Raji (cell line): ENCODE measurements around the gene MUC5B.

Experiments used
- POLR2A ChIP-seq: IDR thresholded peaks from 2 replicates; pipeline ENCODE4 v1.6.1; 2011; ENCODE audit warnings: low read depth, low read length, control low read depth; ENCODE audit not compliant: insufficient read depth

MUC5B gene

DNA sequence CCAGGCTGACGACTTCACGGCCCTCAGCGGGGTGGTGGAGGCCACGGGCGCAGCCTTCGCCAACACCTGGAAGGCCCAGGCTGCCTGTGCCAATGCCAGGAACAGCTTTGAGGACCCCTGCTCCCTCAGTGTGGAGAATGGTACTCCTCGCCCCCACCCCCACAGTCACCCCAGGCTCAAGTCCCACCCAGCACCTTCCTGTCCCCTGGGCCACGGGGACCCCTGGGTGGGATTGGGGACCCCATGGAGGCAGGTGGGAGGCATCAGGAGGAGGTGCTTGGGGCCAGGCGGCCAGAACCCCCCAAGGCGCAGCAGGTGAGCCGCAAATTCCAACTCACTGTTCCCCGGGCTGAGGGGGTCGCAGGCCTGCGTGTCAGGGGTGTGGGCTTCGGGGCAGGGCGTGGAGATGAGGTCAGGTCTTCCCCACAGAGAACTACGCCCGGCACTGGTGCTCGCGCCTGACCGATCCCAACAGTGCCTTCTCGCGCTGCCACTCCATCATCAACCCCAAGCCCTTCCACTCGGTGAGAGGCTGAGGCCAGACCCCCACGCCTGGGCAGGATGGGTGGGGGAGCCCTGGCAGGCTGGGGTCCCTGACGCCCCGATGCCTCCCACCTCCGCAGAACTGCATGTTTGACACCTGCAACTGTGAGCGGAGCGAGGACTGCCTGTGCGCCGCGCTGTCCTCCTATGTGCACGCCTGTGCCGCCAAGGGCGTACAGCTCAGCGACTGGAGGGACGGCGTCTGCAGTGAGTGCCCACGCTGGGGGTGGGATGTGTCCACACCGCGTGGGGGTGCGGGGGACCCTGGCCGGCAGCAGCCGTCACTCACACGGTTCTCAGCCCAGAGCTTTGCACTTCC, 9.4 kb downstream of the MUC5B start:
- TF ChIP-seq POLR2A = no peak

DNA sequence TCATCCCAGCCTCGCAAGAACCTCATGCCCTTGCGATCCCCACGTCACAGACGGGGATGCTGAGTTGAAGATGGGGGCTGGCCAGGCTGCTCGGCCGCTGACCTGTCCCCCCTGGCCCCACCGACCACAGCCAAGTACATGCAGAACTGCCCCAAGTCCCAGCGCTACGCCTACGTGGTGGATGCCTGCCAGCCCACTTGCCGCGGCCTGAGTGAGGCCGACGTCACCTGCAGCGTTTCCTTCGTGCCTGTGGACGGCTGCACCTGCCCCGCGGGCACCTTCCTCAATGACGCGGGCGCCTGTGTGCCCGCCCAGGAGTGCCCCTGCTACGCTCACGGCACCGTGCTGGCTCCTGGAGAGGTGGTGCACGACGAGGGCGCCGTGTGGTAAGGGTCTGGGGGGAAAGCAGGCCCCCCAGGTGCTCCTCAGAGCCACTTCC, 10.0 kb downstream of the MUC5B start:
- no peak for TF ChIP-seq POLR2A

DNA sequence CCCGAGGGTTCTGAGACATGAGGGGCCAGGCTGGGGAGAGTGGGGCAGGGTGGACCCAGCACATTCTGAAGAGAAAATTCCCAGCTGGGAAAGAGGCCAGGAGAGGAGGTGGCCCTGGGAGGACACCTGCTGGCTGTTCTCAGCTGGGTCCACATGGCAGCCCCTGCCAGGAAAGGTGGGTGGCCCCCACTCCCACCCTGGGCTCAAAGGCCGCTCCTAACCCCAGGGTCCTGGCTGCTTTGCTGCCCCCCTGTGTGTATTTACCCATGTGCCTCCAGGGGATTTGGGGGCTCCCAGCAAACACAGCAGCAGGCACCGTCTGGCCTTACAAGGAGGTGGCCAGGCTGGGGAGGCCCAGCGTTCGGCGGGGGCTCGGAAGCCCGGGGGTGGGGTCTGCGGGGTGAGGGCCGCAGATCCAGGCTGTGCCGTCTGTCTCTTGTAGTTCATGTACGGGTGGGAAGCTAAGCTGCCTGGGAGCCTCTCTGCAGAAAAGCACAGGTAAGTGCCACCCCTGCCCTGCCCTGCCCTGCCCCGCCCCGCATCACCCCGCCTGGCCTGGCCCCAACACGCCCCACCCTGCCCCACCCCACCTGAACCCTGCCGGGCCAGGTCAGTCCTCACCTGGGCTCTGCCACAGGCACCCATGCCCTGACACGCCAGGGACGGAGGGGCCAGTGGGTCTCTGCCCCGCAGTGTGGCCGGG, 10.6 kb downstream of the MUC5B start:
- TF ChIP-seq POLR2A = no peak

DNA sequence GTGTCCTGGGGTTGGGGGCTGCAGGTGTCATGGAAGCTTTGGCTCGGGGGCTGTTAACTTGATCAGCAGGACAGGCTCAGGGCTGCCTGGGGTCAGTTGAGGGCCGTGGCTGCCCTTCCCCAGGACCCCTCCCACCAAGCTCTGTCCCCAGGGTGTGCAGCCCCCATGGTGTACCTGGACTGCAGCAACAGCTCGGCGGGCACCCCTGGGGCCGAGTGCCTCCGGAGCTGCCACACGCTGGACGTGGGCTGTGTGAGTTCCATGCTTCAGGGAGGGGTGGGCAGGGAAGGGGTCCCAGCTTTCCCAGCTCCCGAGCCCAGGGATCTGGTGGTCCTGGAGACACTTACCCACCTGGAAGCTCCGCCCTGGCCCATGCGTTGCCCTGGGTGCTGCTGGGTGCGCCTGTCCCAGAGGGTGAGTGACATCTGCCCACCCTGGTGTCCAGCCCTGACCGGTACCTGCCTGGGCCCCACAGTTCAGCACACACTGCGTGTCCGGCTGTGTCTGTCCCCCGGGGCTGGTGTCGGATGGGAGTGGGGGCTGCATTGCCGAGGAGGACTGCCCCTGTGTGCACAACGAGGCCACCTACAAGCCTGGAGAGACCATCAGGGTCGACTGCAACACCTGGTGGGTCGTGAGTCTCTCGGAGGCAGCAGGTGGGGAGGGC, 11.3 kb downstream of the MUC5B start:
- TF ChIP-seq POLR2A = no peak

DNA sequence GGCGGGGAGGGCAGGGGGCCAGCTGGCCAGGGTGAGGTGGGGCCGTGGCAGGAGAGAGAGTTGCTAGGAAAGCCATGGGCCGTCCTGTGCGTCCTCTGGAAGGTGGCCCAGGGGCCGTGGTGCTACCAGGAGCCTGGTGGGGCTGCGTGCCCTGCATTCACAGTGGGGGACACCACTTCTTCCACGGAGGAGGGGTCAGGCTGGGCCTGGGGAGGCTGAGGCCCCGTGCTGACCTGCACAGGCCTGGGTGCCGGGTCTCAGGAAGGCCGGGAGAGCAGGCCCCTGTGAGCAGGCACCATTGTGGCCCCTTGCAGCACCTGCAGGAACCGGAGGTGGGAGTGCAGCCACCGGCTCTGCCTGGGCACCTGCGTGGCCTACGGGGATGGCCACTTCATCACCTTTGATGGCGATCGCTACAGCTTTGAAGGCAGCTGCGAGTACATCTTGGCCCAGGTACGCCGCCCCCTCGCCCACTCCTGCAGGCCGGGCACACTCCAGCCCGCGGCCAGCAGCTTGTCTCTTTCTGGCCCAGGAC, 12.0 kb downstream of the MUC5B start:
- TF ChIP-seq POLR2A = no peak

DNA sequence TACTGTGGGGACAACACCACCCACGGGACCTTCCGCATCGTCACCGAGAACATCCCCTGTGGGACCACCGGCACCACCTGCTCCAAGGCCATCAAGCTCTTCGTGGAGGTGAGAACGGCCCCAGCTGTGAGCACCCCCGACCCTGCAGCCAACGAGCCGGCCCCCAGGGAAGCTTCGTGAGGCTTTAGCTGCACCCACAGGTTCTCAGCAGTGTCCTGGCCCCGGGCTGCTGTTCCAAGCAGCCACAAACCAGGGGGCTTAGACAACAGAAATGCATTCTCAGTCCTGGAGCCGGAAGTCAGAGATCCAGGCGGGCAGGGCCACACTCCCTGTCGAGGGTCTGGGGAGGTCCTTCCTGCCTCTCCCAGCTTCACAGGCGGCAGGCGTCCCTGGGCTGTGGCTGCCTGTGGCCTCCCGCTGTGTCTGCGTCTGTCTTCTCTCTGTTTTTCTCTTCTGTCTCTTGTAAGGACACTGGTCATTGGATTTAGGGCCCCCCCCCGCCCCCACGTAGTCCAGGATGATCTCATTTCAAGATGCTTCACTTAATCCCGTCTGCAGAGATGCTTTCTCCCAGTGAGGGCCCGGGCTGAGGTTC, 12.5 kb downstream of the MUC5B start:
- no peak for TF ChIP-seq POLR2A

DNA sequence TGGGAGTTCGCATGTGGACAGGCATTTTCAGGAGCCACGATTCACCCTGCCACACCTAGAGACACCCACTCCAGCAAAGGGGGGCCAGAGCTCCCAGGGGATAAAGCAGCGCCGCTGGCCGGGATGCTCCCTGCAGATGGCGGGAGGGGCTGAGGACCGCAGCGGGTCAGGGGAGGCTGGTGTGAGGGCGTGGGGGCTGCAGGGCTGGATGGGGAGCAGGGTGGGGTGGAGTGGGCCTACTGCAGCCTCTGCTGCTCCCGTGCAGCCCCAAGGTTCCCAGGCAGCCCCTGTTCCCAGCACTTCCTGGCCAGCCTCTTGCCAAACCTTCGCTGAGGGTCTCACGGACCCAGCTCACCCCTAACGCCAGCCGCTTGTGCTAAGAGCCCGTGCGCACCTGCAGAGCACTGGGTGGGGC, 13.0 kb downstream of the MUC5B start:
- TF ChIP-seq POLR2A = no peak

DNA sequence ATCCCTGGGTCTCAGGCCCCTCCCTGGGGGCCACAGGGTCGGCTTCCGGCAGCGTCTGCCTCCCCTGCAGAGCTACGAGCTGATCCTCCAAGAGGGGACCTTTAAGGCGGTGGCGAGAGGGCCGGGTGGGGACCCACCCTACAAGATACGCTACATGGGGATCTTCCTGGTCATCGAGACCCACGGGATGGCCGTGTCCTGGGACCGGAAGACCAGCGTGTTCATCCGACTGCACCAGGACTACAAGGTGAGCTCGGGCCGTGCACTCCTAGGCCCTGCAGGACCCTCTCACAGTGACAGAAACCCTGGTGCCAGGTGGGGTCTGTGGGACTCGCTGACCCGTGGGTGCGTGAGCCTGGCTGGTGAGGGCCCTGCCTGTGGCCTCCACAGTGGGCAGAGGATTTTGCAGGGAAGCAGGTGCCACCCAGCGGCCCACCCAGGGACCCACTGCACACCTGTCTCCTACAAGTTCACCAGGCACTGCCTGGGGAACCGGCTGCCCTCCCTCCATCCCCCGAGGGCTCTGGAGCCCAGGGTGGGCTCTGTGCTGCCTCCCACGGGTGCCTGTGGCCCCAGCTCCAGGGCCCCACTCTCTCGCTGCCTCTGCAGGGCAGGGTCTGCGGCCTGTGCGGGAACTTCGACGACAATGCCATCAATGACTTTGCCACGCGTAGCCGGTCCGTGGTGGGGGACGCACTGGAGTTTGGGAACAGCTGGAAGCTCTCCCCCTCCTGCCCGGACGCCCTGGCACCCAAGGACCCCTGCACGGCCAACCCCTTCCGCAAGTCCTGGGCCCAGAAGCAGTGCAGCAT, 13.7 kb downstream of the MUC5B start:
- TF ChIP-seq POLR2A = no peak

DNA sequence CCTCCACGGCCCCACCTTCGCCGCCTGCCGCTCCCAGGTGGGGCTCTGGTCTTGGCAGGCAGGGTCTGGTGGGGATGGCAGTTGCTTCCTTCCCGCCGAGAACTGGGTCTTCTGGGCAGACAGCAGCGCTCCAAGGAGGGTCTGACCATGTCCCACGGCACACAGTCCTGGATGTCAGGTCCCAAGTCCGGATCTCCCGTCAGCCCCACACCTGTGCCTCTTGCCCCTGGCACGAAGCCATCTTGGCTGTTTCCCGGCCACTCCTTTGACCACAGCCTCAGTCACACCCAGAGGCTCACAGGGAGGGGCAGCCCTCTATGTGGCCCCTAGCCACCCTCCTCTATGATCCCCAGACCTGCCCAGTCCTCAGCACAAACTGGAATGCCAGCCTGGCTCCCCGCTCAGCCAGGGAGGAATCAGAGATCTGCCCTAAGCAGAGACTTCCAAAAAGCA, 14.3 kb downstream of the MUC5B start:
- TF ChIP-seq POLR2A = no peak

DNA sequence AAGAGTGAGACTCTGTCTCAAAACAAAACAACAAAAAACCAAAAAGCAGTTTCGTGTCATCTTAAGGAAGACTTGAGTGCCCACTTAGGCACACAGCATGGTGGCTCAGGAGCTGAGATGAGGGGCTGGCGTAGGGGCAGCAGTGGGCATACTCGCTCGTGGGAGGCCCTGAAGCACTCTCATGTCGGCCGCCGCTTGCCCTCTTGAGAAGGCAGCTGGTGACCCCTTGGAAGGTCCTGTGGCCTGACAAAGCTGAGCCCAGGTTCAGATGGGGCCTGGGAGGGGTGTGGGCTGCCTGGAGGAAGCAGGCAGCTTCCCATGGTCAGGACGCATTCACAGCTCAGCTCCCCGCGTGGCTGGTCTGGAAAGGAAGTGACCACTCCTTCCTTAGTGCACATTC, 15.0 kb downstream of the MUC5B start:
- no peak for TF ChIP-seq POLR2A

DNA sequence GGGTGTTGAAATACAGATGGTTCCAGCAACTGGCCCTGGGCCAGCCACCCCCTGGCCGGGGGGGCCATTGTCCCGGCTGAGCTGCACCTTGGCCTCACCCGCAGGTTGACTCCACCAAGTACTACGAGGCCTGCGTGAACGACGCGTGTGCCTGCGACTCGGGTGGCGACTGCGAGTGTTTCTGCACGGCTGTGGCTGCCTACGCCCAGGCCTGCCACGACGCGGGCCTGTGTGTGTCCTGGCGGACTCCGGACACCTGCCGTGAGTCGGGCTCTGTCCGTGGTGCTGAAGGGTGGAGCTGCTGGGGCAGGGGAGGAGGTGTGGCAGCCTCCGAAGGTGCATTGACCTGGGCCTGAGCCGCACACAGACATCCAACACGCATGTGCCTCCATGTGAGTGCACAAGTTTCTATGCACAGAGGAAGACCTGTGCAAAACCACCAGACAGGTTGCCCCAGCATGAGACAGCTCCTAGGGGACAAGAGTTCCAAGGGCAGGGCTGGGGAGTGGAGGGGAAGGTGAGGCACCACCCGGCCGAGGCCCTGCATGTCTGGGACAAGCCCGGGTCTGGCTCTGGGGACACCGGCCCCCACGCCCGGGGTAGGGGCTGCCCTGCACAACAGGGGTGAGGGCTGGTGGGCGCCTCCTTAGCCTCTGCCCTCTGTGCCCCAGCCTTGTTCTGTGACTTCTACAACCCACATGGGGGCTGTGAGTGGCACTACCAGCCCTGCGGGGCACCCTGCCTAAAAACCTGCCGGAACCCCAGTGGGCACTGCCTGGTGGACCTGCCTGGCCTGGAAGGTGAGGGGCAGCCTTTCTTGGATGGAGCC, 16.1 kb downstream of the MUC5B start:
- TF ChIP-seq POLR2A = no peak

DNA sequence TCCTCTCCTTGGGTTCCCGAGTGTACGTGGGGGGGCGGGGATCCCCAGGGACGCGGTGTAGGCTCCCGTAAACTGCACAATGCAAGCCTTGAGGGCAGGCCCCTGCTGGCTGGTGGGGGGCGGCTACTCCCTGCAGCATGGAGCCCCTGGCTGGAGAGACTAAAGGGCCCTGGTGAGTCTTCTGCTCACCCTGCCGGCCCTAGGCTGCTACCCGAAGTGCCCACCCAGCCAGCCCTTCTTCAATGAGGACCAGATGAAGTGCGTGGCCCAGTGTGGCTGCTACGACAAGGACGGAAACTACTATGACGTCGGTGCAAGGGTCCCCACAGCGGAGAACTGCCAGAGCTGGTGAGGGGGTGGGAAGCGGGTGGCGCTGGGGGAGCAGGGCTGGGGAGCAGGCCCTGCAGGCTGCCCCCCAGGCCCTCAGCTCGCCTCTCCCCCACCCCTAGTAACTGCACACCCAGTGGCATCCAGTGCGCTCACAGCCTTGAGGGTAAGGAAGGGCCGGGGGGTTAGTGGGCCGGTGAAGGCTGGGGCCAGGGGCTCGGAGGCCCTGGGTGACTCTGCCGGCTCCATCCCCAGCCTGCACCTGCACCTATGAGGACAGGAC, 16.8 kb downstream of the MUC5B start:
- no peak for TF ChIP-seq POLR2A

DNA sequence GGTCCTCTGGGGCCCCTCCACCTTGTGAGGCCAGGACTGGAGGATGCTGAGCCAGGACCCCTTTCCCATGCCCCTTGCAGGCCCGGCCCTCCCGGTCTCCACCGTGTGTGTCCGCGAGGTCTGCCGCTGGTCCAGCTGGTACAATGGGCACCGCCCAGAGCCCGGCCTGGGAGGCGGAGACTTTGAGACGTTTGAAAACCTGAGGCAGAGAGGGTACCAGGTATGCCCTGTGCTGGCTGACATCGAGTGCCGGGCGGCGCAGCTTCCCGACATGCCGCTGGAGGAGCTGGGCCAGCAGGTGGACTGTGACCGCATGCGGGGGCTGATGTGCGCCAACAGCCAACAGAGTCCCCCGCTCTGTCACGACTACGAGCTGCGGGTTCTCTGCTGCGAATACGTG, 17.9 kb downstream of the MUC5B start:
- no peak for TF ChIP-seq POLR2A
